GM06990 (cell line): ENCODE measurements around the gene PPFIA1.

ENCODE experiments used
- DNase-seq: peaks from one replicate; pipeline ENCODE4 v3.0.0-alpha.2; 2011; ENCODE audit not compliant: insufficient read length; ENCODE audit errors: extremely low read depth
- H3K27me3 ChIP-seq: replicated peaks from 2 replicates; pipeline ENCODE4 v1.6.0; 2011; ENCODE audit warnings: low read length; ENCODE audit not compliant: control insufficient read depth, insufficient read depth
- H3K36me3 ChIP-seq: 2 replicates; pipeline ENCODE4 v1.5.1; 2011; ENCODE audit warnings: low read length; ENCODE audit not compliant: control insufficient read depth, insufficient read depth
- H3K4me3 ChIP-seq: replicated peaks from 2 replicates; pipeline ENCODE4 v1.5.1; 2011; ENCODE audit warnings: low read depth, mild to moderate bottlenecking, control low read depth, low read length
- CTCF ChIP-seq: IDR thresholded peaks from 2 replicates; pipeline ENCODE4 v1.5.1; 2011; ENCODE audit warnings: low read length, control low read depth, mild to moderate bottlenecking, inconsistent platforms; ENCODE audit not compliant: insufficient read depth, poor library complexity, severe bottlenecking

PPFIA1 gene

GRCh38 chr11:70298243-70298915 is 27.9 kb downstream of the PPFIA1 start:
- no peak for DNase-seq
- Histone ChIP-seq H3K27me3 (no peaks in the 10 kb centered on the region), H3K36me3 (peaks cover 4% of the 10 kb centered on the region), H3K4me3 (no peak overlapping the region)
- no peak for TF ChIP-seq CTCF

GRCh38 chr11:70299636-70300035 is 29.1 kb downstream of the PPFIA1 start:
- H3K36me3 ChIP-seq: peaks cover 4% of the 10 kb centered on the region
- H3K27me3 ChIP-seq: no peaks in the 10 kb centered on the region
- DNase-seq: no peak
- no peak for TF ChIP-seq CTCF
- H3K4me3 ChIP-seq: no peak overlapping the region

- no peaks in the 10 kb centered on the region for H3K27me3 ChIP-seq
- DNase-seq: no peak
- no peak overlapping the region for H3K4me3 ChIP-seq
- TF ChIP-seq CTCF: no peak
- peaks cover 4% of the 10 kb centered on the region for H3K36me3 ChIP-seq
Measured at GRCh38 chr11:70301191-70301590, 30.7 kb downstream of the PPFIA1 start.

GRCh38 chr11:70301721-70302418 is 31.4 kb downstream of the PPFIA1 start:
- H3K4me3 ChIP-seq: no peak overlapping the region
- peaks cover 4% of the 10 kb centered on the region for H3K36me3 ChIP-seq
- TF ChIP-seq CTCF: no peak

GRCh38 chr11:70302419-70302752 is 31.9 kb downstream of the PPFIA1 start:
- Histone ChIP-seq H3K27me3 (no peaks in the 10 kb centered on the region), H3K4me3 (no peak overlapping the region), H3K36me3 (peaks cover 4% of the 10 kb centered on the region)
- DNase-seq: no peak
- no peak for TF ChIP-seq CTCF

More at GRCh38 chr11:70301721-70302418, 31.4 kb downstream of the PPFIA1 start:
- no peak for DNase-seq
- no peaks in the 10 kb centered on the region for H3K27me3 ChIP-seq

GRCh38 chr11:70303070-70303469 is 32.6 kb downstream of the PPFIA1 start:
- DNase-seq: no peak
- Histone ChIP-seq H3K4me3 (no peak overlapping the region), H3K27me3 (no peaks in the 10 kb centered on the region), H3K36me3 (peaks cover 4% of the 10 kb centered on the region)
- no peak for TF ChIP-seq CTCF
